Measurements from ENCODE around the gene TEAD3. TPM values are rescaled to one million over a fixed set of nuclear protein-coding genes. Genes with fewer than 3 reads are reported as not detected.

TEAD3 gene
- total and polyA plus RNA-seq, 2 of the 4 experiments (the other 2 are of a cell fraction), result 5.2 to 28.0 TPM

DNA sequence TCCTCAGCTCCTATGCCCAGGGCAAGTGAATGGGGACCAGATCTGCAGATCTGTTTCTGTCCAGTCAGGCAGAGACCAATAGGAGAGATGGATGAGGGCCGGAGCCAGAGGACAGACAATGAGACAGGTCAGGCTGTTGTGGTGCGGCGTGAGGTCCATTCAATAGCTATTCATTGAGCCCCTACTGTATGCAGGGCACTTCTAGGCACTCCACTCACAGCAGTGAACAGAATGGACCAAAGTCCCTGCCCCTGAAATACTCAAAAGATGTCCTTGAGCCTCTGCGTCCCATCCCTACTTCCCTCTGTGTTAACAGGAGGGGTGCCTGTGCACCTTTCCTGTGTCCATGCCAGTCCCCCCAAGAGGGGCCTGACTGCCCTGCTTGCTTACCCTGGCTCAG, 24.4 kb upstream of the TEAD3 start:
- no CpG with 5 or more reads among the region's 4 CpGs for WGBS, 2 experiments (ENCODE audit: extremely low coverage in 2 of 2, insufficient read length in 1 of 2)
- ChIA-PET CTCF (interaction anchor here (0.8 kb wide), 1 partner anchor 31 kb away, joined by 3 read pairs; no protein-coding TSS in a partner anchor), POLR2A (ENCODE audit: unreplicated experiment) (no interaction called here)
- no peak overlapping the region for H3K4me2 ChIP-seq (ENCODE audit: low read depth, low read length)
- H3K18ac ChIP-seq (ENCODE audit: low read depth, low read length), result no peak overlapping the region
- in situ Hi-C loops (cut with MboI; ENCODE audit: low sequenced_read_pairs) (loop anchor here (5.0 kb wide), 2 partner anchors 46 to 216 kb away; partner anchors contain the start of gene ARMC12), dilution Hi-C loops (cut with HindIII; ENCODE audit: low sequenced_read_pairs, unreplicated experiment) (no loop called here), intact Hi-C loops (cut with micrococcal nuclease) (loop anchor here (5.0 kb wide), 2 partner anchors 61 to 576 kb away; no protein-coding TSS in a partner anchor)
- BruUV-seq (replicated peaks), result no TSS peak
- H3K4ac ChIP-seq (ENCODE audit: low read depth, low read length), result no peak overlapping the region
- H2AK5ac ChIP-seq (ENCODE audit: low read depth, low read length), result no peak overlapping the region
- no peak for TF ChIP-seq CHD1 (IDR thresholded peaks at IDR 0.05; ENCODE audit: low read depth, low read length)
- no peak for TF ChIP-seq RFX5 (IDR thresholded peaks at IDR 0.05; ENCODE audit: low read depth, low read length)
- no peak for TF ChIP-seq POLR2A (IDR thresholded peaks at IDR 0.05; ENCODE audit: low read depth, low read length)
- no peak for TF ChIP-seq RAD21 (IDR thresholded peaks at IDR 0.05; ENCODE audit: low read length)
- DNase-seq (no peak), ATAC-seq (ENCODE audit: low read depth) (no peak)
- H4K91ac ChIP-seq (ENCODE audit: insufficient read depth, low read depth, low read length), result no peak overlapping the region
- H3K23ac ChIP-seq (ENCODE audit: low read depth, low read length), result no peak overlapping the region
- H4K5ac ChIP-seq (ENCODE audit: low read depth, low read length), result no peak overlapping the region
- no peak overlapping the region for H3K14ac ChIP-seq (replicated peaks; ENCODE audit: low read depth, low read length)
- H3K9me3 ChIP-seq (ENCODE audit: control insufficient read depth, insufficient read depth, low read length), result no peaks in the 10 kb centered on the region
- no peak overlapping the region for H2BK120ac ChIP-seq (ENCODE audit: low read depth, low read length)
- H4K8ac ChIP-seq (ENCODE audit: low read depth in 2 of 2, low read length in 2 of 2), result no peak overlapping the region
- H4K20me1 ChIP-seq (ENCODE audit: insufficient read depth, low read length), result no peaks in the 10 kb centered on the region
- no peak overlapping the region for H3K9ac ChIP-seq (ENCODE audit: low read depth, low read length)
- no peak overlapping the region for H2AFZ ChIP-seq (replicated peaks; ENCODE audit: low read length, poor library complexity)
- no peak overlapping the region for H2AK9ac ChIP-seq (replicated peaks; ENCODE audit: low read depth, low read length, poor library complexity)
- H3K27ac ChIP-seq (ENCODE audit: insufficient read depth, low read length), result no peak overlapping the region
- peaks cover 11% of the 10 kb centered on the region for H3K27me3 ChIP-seq (ENCODE audit: control insufficient read depth, insufficient read depth, low read length)
- H3K4me1 ChIP-seq (ENCODE audit: control insufficient read depth, insufficient read depth, low read length), result no peaks in the 10 kb centered on the region
- H3K9me1 ChIP-seq (ENCODE audit: insufficient read depth, low read length), result no peaks in the 10 kb centered on the region
- no peaks in the 10 kb centered on the region for H3K36me3 ChIP-seq (ENCODE audit: control insufficient read depth, insufficient read depth, low read length)
- H2BK5ac ChIP-seq (ENCODE audit: low read depth, low read length, poor library complexity, severe bottlenecking), result no peak overlapping the region
- H2BK20ac ChIP-seq (ENCODE audit: low read depth, low read length), result no peak overlapping the region
- H2BK15ac ChIP-seq (ENCODE audit: low read depth, low read length), result no peak overlapping the region
- H3K79me1 ChIP-seq (ENCODE audit: low read depth in 1 of 2, low read length in 2 of 2), result no peaks in the 10 kb centered on the region
- no peak overlapping the region for H3K4me3 ChIP-seq (ENCODE audit: insufficient read depth, low read depth, low read length)
- H3K56ac ChIP-seq (ENCODE audit: extremely low read depth, insufficient read depth, low read length), result no peak overlapping the region
